ENCODE results near the gene FGFR2.

FGFR2 gene

DNA sequence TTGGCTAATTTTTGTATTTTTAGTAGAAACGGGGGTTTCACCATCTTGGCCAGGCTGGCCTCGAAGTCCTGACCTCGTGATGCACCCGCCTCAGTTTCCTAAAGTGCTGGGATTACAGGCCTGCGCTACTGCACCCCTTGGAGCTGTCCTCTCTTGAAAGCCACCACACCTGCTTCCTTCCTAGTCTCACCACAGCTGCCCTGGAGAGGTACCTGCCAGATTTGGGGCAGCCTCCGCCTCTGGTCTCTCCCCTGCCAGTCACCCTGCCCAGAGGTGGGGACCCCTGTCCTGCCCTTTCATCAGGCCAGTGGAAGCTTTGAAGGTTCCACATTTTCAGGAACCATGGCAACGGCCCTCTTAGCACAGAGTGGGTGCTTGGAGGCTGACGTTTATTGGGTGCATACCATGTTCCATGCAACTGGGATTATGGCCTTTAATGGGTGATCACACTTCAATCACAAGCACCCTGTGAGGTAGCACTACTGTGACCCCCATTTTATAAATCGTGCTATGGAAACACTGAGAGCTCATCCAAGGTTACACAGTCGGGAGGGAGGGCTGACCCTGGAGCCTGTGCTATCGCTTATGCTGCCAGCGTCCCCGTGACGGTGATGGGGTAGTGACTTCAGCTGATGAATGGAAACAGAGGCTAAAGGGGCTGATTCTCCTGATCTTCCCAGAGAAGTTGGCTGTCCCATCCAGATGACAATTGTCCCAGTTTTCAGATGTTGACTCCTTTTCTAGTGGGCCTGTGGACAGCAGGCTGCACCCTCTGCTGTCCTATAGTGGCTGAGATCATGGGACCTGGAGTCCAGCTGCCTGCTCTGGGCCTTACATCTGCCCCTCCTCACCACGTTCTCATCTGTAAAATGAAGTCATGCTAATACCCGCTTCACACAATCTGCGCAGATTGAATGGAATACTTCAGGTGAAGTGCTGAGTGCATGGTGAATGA lies 11.5 kb upstream of the FGFR2 start:
- DNase-seq, result no peak

DNA sequence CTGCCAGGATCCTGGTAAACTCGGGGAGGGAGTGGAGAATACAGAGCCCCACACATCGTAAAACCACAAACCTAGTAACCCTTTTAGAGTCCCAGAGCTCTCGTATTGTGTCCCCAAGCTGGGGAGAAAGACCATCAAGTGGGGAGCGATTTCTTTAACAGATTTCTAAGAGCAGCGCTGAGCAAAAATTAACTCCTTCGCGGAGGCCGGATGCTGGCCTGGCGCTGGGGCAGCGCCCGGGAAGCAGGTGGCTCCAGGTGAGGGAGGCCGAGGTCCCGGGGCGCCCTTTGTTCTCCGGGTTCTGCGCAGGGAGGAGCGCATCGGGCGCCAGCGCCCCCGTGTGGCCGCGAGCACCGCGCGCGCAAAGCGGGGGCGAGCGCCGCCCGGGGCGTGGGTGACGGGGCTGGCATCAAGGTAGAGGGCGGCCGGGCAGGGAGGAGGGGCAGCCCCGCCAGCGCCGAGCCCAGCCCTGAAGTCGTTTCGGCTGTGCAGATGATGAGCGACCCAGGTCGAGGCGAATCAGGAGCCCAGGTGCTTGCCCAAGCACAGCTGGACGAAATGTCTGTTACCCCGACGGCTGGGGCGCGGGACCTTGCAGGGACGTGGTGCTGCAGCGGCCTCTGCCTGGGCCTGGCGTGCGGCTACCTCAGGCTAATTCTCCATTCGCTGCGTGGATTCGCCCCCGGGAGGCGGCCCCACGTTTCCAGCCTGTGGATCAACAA lies 10.4 kb upstream of the FGFR2 start:
- no peak for DNase-seq

DNA sequence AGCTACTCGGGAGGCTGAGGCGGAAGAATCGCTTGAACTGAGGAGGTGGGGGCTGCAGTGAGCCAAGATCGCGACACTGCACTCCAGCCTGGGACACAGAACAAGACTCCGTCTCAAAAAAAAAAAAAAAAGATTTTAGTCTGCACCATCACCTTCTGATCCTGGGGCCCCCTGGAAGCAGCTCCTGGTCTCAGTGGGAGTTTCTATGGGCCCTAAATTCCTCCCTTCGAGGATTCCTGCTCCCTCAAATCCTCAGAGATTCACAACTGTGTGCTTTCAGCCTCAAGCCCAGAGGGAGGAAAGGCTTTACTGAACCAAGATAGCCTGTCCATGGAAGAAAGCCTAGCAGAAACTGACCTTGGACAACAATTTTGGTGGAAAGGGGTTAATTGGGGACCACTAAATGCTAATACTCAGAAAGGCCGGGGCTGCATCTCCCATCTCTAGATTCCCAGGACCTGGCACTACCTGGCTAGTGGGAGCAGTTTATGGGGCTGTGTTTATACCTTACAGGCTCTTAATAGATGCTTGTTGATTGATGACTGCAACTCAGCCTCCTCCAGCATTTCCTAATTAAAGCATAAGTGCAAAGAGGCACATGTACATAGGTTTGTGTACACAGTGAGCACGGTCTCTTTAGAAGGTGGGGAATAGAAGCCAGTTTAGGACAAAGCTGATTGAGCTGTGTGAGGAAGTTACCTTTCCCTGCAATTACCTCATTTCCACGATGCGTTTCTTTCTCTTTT lies 9.2 kb upstream of the FGFR2 start:
- DNase-seq, result no peak

DNA sequence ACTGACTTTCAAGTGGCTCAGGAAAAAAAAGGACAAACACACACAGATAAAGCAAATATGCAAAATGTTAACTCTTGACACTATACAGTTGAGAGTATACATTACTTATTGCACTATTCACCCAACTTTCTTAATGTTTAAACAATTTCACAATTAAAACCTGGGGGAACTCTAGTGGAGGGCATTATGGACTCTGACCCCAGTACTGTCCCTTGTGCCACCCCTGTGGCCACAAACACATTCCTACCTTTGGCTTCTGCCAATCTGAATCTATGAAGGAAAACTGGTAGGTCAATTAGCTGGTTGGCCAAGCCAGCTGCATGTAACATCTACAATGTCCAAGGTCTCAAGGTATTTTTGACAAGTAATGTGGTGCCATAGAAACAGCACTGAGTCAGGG lies 7.5 kb upstream of the FGFR2 start:
- no peak for DNase-seq

DNA sequence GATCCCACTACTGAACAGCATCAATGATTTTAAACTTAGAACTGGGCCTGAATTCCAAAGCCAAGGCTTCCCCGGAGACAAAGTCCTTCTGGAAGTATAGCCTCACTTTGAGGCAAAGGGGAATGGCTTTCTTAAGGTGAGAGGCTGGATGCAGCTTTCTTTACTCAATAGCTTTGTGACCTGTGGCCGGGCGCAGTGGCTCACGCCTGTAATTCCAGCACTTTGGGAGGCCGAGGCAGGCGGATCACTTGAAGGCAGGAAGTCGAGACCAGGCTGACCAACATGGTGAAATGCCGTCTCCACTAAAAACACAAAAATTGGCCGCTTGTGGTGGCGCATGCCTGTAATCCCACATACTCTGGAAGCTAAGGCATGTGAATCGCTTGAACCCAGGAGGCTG lies 3.2 kb upstream of the FGFR2 start:
- DNase-seq, result no peak

DNA sequence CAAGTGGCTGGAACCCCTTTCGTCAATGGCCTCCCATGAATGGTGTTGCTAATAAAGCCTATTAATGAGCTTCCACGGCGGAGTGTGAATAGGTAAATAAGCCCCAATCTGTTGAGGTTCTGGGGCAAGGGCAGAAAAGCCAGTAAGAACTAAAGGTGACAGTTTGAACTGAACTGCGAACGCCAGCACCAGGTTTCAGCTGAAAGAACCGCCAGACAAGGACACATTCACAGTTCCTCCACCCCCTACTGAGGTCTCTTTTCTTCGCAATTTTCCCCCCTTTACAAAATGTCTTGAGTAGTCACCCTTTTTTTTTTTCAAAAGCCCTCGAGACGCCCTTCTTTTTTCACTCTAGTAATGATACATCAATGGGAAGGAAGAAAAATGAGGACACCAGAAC lies 2.4 kb upstream of the FGFR2 start:
- DNase-seq, result no peak

DNA sequence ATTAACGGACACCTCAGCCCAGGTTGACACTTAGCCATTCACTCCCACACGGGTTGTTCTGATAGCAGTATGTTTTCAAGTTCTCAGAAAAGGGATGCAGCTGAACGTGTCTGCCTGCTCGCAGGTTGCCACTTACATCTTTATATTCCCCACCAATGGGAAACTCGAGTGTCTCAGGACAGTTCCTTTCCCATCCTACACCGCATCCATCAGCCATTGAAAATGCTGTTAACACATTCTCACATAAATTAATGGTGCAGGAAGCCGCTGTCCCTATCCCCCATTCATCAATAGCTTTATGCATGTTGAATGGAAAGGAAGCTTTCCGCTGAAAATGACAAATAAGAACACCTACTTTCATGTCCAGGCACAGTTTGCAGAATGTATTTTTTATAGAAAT lies 1.7 kb upstream of the FGFR2 start:
- DNase-seq, result no peak

DNA sequence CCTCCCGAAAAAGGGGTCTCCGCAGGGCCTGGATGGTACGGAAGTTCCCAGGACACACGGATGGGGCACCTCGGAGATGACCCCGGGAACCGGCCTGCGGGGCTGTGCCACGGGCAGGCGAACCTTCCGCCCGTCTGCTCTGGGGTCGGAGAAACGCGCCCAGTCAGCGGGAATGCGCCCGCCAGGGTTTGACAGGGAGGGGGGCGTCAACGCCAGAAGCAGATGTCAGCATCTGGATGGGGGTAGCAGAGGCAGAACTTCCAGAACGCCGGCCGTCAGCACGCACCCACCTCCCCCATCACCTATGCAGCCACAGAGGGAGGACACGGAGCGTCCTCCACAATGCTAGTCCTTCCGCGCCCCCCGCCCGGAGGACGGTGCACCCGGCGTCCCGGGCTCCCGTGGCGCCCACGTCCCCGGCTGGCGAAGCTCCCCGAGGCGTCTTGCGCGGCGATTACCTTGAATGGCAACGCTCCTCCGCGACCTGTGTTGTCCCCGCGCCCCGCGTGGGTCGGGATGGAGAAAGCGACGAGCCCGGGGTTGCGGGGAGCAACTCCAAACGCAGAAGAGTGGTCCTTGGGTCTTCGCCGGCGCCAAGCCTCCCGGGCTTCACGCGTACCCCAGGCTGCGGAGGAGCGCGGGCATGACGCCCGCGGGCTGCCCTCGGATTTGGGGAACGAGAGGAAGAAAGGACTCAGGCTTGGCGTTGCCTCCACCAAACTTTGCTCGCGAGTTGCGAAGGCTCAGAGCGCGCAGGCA lies 561 bp downstream of the FGFR2 start:
- DNase-seq, result no peak

DNA sequence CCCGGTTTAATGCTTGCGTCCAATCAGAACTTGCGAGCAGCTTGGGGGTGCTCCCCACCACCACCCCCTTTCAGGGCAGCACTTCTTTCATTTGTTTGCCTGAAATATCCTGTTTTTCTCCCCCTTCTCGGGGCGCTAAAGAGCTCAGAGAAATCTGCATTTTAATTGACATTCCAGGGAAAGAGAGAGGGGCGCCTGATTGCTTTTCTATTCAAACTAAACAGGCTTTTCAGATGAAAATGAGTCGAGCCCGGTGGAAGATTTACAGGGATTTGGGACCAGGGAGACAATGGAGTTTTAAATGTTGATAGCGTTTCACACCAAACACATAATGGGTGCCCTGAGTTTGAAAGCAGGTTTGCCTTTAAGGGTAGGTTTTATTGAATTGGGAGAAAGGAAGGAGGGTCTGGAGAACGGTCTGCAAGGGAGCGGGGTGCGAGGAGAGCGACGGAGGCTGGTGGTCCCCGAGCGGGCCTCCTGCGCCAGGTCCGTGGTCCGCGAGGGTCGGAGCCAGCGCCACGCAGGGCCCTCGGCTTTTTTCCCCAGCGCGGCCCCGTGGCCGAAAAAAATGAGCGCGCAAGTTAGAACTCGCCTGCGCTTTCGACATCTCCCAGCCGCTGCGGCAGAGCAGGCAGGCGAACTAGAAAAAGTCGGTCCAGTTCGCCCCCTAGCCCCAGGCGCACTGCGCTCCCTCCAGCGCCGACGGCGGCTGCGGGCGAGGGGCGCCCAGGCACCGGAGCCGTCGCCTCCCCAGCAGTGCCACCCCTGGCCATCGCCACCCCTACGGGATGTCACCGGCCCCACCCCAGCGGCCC lies 1.3 kb downstream of the FGFR2 start:
- DNase-seq, result no peak

DNA sequence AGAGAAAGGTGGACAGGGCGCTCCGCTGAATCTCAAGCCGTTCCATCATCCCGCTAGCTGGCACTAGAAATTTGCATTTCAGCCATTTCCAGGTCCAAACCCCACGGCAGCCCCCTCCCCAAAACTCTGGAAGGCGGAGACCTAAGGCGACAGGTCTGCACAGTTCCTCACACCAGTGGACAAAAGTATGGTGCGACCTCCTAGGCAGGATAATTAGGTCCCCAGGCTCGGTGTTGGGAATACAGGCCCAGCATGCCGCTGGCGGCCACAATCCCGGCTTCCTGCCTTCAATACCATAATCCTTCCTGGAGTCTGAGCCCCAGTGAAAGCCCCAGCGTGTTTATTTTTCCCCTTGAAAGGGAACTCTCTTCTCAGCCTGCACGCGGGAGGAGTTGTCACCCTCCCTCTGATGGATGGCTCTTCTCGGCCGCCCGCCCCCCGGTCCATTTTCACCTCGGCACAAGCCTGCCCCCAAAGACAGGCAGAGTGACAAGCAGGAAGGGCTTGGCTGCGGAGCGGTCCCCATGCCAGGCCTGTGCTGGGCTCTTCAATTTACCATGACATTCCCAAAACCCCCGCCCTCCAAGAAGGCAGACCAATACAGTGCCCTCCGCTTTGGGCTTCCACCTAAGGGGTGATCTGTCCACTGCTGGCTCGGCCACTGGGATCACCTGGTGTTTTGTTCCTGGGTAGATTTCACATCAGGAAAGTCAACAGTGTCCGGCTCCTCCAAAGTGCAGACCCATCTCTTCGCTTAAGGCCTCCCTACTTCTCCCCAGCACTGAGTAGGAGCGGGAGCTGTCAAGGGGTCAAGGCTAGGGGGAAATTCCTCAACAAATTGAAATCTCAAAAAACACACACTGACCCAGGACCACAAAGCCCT lies 2.2 kb downstream of the FGFR2 start:
- DNase-seq, result no peak

DNA sequence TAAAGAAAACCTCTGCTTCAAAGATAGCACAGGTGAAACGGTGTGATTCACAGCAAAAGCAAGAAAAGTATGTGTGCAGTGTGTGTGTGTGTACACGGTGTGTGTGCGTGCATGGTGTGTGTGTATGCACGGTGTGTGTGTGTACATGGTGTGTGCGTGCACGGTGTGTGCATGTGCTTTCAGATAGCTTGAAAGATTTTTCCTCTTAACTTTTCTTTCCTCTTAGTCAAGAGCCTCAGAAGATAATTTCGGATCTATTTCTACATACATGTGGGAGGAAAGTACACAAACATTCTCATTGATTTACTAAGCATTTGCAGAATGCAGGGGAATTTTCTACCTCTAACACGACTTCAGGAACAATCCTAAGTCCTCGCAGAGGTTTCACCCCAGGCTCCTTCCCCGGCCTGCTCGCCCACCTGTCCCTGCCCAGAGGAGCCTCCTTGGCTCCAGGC lies 2.9 kb downstream of the FGFR2 start:
- no peak for DNase-seq

DNA sequence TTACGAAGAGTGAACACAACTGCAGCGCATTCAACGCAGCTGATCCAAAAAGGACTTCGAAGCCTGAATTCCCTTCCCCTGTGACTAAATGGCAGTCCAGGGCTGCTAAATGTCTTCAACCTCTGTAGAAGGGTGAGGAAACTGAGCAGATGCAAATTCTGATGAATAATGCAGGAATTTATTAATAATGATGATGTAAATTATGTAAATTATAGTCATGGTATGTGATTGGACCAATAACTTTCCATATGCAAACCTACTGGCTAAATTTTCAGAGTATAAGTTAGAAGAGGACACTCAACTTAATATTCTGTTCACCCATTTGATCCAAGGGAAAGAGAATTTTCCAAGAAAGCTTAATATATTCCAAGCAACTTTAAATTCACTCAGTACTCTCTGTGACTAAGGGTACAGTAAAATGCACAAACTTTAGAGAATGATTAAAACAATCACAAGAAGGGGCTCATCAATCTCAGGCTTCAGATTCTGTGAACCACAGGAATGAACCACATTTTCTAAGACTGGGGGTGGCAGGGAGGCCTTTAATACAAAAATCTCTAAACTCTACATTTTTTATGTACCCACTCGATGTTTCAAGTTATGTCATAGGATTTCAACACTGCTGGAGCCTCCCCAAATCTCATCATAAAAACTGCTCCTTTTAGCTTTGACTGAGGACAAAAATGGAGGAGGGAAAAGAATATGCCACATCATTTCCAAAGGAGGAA lies 3.5 kb downstream of the FGFR2 start:
- no peak for DNase-seq

DNA sequence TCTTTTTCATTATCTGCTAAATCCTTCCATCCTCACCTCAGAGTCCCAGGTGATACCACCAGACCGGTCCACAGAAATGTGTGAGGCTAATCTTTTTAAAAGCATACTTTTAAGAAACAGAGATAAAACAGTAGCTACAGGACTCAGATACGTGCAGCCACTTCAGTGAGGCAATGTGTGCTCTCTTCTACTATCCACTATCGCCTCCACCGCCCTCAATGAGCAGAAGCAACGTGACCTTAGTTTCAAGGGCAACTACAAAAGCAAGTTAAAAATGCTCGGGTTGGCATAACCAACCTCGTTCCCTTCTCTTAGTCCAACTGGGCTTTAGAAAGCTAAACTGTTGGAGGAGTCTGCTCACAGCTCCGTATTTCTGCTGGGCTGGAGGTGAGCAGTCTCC lies 4.2 kb downstream of the FGFR2 start:
- DNase-seq, result no peak

DNA sequence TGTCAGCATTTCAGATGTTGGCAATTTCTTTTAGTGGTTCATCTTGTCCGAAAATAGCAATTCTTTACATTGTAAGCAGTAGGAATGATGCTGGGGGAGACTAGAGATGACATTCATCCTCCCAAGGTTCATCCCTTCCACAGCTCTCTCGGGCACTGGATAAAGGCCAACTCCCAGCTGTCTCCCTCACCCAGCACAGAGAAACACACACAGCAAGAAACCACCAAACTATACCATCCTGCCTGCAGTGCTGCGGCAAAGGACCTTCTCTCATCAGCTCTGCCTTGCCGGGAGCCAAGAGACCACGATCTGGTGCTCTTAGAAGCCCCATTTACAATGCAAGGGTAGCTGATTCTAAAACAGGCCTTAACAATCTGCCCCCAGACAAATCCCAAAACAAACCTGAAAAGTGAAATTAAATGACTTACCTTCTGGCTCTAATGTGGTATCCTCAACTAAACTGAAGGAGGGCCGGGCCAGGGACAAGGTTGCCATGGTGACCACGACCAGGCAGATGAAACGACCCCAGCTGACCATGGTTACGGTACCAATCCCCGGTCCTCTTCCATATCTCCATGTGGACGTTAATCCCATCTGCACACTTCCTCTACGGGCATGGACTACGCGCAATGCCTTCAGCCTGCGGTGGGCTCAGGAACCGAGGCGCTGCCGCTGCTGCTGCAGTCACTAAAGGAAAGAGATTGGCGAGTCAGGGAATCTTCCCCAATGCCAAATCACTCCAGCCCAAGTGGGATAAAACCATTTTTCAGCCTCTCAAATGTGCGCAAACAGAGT lies 4.8 kb downstream of the FGFR2 start:
- no peak for DNase-seq

DNA sequence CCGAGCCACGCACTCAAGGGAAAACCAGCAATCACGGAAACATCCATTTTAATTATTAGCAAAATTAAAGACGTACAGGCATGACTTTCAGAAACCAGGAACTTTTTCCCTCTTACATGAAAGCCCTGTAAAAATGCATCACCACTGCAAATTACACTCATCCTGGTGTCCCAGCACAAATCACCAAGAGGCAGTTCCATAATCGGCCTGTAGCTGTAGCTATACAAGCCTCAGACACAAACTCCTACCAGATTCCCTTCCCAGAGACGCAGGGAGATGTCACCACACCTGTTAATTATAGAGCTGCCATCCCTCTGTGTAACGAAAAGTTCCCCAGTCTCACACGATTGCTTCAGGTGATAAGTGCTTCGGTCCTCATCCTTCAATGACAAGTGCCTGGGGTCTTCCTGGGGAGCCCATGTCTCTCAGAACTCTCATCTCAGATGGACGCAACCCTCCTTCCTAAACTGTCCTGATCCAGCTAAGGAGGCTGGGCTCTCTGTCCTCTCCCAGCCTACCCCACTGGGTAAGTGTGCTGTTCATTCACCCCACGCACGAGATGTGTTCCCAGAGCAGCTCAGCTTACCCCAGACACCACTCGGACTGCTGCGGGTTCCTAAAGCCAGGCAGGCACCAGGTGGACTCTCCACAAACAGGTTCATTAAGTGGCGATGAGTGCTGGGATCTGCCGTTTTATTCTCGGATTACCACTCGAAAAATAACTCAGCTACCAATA lies 5.9 kb downstream of the FGFR2 start:
- no peak for DNase-seq

DNA sequence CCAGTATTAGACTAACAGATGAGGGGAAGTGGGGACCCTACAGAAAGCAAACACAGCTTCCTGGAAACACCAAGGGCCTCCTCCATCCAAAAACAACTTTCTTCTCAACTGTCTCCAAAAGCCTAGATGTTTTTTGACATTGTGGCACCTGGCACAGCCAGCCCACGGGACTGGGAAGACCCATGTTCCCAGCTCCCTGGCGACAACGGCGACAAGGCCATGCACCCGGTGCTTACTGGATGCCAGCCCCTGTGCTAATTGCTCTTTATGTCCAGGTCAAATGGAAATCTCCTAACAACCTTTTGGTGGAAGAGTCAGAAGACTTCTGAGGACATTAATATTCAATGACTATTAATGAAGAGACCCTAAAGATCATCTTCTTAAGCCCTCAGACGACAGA lies 7.1 kb downstream of the FGFR2 start:
- DNase-seq, result no peak

DNA sequence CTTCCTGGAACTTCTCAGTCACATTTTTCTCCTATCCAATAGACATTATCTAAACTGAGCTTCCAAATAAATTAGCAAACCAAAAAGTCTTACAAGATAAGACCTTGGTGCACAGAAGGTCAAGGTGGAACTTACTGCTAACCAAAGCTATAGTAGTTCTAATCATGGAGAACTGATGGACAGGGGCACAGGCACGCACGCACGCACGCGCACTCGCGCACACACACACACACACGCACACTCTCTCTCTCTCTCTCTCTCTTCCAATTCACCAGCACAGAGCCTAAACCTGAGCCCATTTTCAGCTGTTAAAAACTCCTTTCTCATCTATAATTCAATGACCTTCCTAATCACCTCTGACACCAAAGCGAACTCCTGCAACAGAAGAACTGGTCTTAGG lies 7.5 kb downstream of the FGFR2 start:
- DNase-seq, result no peak

DNA sequence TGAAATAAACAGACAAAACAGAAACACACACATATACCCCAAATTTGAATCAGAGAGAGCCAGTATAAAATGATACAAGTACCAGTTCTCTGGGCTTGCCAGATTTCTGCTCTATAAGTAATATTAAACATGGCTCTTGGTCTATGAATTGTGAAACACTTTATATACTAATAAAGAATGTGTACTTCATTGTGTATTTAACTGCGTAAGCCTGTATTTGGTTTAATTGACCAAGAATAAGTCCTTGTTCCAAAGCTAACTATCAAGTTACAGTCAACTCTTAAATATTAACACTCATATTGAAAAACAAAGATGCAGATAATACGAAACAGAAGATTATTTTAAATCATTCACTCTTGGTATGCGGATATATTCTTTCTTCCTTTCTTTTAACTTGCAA lies 8.7 kb downstream of the FGFR2 start:
- no peak for DNase-seq

Data from activated CD4-positive, alpha-beta T cell treated with anti-CD3 and anti-CD28 coated beads for 1 hour (primary cell).